ENCODE results near the gene WDR27. TPM values are rescaled to one million over a fixed set of nuclear protein-coding genes. Genes with fewer than 3 reads are reported as not detected.
"Not testable (repeated sequence)": the region's sequence is repeated elsewhere in the genome, so short reads cannot be mapped to it uniquely, and the experiment has no call there.

WDR27 gene
- total RNA-seq, 2 donors from 2014 or later = 17.8 to 53.1 TPM

DNA sequence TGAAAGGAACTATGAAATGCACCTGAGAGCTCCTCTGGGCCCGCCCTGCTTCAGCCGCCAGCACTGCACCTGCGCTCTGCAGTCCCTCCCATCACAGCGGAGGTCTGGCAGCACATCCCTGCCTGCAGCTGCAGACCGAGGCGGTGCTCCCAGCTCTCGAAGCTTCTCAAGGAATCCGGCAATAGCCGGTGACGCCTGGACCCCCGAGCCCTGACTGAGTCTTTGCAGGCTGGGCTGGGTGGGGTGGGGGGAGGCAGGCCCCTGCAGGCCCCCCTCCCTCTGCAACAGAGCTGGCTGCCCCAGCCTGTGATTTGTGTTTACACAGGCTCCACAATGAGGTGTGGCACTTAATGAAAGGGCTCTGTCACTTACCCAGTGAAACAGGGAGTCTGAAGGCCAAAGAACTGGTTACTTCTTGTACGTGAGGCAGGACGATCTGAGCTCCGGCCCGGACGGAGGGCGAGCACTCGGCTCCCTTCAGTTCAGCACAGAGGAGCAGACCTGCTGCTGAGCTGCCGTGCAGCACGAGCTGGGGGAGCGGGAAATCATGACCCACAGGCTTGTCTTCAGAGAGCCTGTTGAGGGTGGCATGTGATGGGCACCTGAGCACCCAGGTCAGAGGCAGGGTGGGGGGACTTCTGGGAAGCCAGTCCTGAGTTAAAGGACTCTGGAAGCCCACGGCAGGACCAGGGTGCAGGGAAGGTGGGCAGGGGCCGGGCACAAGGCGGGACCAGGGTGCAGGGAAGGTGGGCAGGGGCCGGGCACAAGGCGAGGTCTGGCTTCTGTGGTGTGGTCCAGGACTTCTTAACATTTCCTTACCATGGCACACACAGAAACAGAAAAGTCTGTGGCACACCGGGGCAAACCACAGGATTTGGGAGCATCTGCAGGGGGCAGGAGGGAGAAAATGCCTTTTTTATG is 255.9 kb downstream of the WDR27 start:
- Histone ChIP-seq H3K27me3 (replicated peaks; ENCODE audit: insufficient read depth) (no peaks in the 10 kb centered on the region), H3K27ac (no peak overlapping the region), H3K9me3 (no peaks in the 10 kb centered on the region), H3K4me1 (replicated peaks) (no peaks in the 10 kb centered on the region), H3K36me3 (no peaks in the 10 kb centered on the region), H3K4me3 (no peak overlapping the region)
- no peak for TF ChIP-seq POLR2A (IDR thresholded peaks at IDR 0.05)
- TF ChIP-seq, protein P1, sequence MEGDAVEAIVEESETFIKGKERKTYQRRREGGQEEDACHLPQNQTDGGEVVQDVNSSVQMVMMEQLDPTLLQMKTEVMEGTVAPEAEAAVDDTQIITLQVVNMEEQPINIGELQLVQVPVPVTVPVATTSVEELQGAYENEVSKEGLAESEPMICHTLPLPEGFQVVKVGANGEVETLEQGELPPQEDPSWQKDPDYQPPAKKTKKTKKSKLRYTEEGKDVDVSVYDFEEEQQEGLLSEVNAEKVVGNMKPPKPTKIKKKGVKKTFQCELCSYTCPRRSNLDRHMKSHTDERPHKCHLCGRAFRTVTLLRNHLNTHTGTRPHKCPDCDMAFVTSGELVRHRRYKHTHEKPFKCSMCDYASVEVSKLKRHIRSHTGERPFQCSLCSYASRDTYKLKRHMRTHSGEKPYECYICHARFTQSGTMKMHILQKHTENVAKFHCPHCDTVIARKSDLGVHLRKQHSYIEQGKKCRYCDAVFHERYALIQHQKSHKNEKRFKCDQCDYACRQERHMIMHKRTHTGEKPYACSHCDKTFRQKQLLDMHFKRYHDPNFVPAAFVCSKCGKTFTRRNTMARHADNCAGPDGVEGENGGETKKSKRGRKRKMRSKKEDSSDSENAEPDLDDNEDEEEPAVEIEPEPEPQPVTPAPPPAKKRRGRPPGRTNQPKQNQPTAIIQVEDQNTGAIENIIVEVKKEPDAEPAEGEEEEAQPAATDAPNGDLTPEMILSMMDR (IDR thresholded peaks at IDR 0.05) = no peak
- no peak for TF ChIP-seq POLR2AphosphoS5 (IDR thresholded peaks at IDR 0.05)
- DNase-seq (ENCODE audit: low spot score) = no peak
- 51% methylated on average over 22 of the region's 27 CpGs for WGBS
- intact Hi-C loops (cut with DNase I) = no loop called here

DNA sequence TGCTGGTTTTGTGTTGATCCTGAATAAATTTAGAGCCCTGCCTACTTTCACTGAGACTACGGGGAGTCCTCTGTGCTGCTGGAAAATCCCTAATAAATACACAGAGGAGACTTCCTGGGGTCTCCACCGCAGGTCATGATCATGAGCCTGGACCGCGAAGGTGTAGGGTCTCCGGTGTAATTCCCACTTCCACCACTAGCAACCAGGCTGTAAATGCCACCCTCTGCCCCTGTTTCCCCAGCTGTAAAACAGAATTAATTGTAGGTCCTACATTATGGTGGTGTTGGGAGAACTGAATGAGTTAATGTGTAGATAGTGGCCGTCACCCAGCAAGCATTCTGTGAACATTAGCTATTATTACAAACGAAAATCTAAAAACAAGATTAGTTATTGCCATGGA is 256.6 kb downstream of the WDR27 start:
- DNase-seq (ENCODE audit: low spot score) = no peak
- Histone ChIP-seq H3K27ac (no peak overlapping the region), H3K9me3 (no peaks in the 10 kb centered on the region), H3K4me1 (replicated peaks) (no peaks in the 10 kb centered on the region), H3K4me3 (no peak overlapping the region), H3K36me3 (no peaks in the 10 kb centered on the region), H3K27me3 (replicated peaks; ENCODE audit: insufficient read depth) (no peaks in the 10 kb centered on the region)
- intact Hi-C loops (cut with DNase I) = no loop called here
- WGBS = 78% methylated on average over 7 of the region's 7 CpGs
- TF ChIP-seq, protein P1 (IDR thresholded peaks at IDR 0.05) = no peak
- TF ChIP-seq POLR2AphosphoS5 (IDR thresholded peaks at IDR 0.05) = no peak
- no peak for TF ChIP-seq POLR2A (IDR thresholded peaks at IDR 0.05)

DNA sequence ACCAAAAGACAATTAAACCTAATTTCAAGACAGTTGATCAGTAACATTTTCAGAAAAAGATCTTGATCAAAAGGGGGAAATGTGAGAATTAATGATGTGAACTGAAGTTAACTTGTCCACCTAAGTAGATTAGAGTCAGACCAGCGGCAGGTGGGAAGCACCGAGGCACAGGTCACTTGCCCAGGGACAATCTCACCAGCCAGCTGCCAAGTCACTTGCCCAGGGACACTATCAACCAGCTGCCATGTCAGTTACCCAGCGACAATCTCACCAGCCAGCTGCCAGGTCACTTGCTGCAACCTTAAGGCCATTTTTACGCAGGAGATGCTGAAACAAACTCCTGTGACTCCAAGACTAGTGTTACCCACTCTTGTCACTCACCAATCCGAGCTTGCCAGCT is 260.5 kb downstream of the WDR27 start:
- TF ChIP-seq POLR2AphosphoS5 (IDR thresholded peaks at IDR 0.05) (no peak), POLR2A (IDR thresholded peaks at IDR 0.05) (no peak)
- TF ChIP-seq, protein P1 (IDR thresholded peaks at IDR 0.05) = no peak
- no peaks in the 10 kb centered on the region for H3K4me1 ChIP-seq (replicated peaks)
- H3K27me3 ChIP-seq (replicated peaks; ENCODE audit: insufficient read depth) = no peaks in the 10 kb centered on the region
- intact Hi-C loops (cut with DNase I) = no loop called here
- no peak for DNase-seq (ENCODE audit: low spot score)
- no peak overlapping the region for H3K4me3 ChIP-seq
- no peak overlapping the region for H3K27ac ChIP-seq
- WGBS = 89% methylated on average over 5 of the region's 5 CpGs
- no peaks in the 10 kb centered on the region for H3K9me3 ChIP-seq
- no peaks in the 10 kb centered on the region for H3K36me3 ChIP-seq

DNA sequence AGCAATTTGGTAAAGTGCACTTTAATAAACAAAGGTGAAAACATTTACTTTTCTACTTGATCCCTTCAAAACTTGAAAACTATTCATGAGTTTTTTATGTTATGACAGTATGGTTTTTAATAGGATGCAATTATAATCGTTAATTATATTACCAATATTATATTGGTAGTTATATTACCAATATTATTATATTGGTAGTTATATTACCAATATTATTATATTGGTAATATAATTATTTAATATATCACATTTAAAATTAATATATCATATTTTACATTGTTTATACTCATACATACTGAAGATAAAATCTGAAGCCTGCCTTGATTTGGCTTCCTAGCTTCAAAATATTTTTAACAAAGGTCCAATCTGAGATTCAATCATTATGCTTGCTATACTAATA is 262.1 kb downstream of the WDR27 start:
- no peaks in the 10 kb centered on the region for H3K27me3 ChIP-seq (replicated peaks; ENCODE audit: insufficient read depth)
- H3K4me1 ChIP-seq (replicated peaks) = no peaks in the 10 kb centered on the region
- no peaks in the 10 kb centered on the region for H3K9me3 ChIP-seq
- no peaks in the 10 kb centered on the region for H3K36me3 ChIP-seq
- DNase-seq (ENCODE audit: low spot score) = no peak
- intact Hi-C loops (cut with DNase I) = no loop called here
- 0% methylated on average over 1 of the region's 1 CpG for WGBS
- H3K27ac ChIP-seq = no peak overlapping the region
- H3K4me3 ChIP-seq = no peak overlapping the region
- no peak for TF ChIP-seq POLR2A (IDR thresholded peaks at IDR 0.05)

DNA sequence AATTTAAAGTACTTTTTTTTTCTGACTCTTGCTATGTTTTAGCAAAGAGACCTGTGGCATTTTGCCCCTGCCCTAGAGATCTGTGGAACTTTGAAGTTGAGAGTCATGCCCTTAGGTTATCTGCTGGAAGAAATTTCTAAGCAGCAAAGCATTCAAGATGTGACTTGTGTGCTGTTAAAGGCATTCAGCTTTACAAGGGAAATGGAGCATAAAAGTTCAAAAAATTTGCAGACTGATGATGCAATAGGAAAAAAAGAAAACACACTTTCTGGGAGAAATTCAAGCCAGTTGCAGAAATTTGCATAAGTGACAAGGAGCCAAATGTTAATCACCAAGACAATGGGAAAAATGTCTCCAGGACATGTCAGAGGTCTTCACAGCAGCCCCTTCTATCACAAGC is 267.3 kb downstream of the WDR27 start:
- H3K27ac ChIP-seq; H3K36me3 ChIP-seq; H3K4me1 ChIP-seq (replicated peaks); DNase-seq (ENCODE audit: low spot score); intact Hi-C loops (cut with DNase I); H3K27me3 ChIP-seq (replicated peaks; ENCODE audit: insufficient read depth); H3K9me3 ChIP-seq; H3K4me3 ChIP-seq: not testable (repeated sequence)

DNA sequence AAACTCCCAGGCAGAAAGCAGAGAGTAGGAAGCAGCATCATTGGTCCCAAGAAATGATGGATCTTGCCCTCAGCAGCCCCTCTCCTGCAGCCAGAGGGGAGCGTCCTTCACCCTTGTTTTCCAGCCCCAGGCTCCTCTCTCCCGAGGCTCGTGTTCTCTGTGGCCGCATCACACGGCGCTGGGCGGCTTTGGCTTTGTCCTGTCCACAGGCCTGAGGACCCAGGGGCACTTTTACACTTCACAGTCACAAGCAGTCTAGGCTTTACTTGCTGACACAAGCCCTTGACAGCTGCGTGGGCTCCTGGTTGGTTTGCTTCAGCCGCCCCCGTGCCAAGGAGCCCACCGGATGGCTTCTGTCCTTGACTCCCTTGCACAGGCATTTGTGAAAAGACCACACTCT is 272.8 kb downstream of the WDR27 start:
- TF ChIP-seq POLR2AphosphoS5 (IDR thresholded peaks at IDR 0.05) (no peak), POLR2A (IDR thresholded peaks at IDR 0.05) (no peak)
- TF ChIP-seq, protein P1 (IDR thresholded peaks at IDR 0.05) = no peak
- DNase-seq (ENCODE audit: low spot score) = no peak
- Histone ChIP-seq H3K36me3 (no peaks in the 10 kb centered on the region), H3K9me3 (peaks cover 4% of the 10 kb centered on the region), H3K27ac (no peak overlapping the region), H3K4me3 (no peak overlapping the region), H3K27me3 (replicated peaks; ENCODE audit: insufficient read depth) (no peaks in the 10 kb centered on the region), H3K4me1 (replicated peaks) (no peaks in the 10 kb centered on the region)
- 93% methylated on average over 11 of the region's 11 CpGs for WGBS
- intact Hi-C loops (cut with DNase I) = no loop called here

Measured in prostate gland (tissue), 2 donors.